RWPE1 (cell line): ENCODE measurements around the gene ORC1.

Source experiments
- CTCF ChIA-PET: fragments of 350-600 bp; sonication (Branson Sonifier 250); formaldehyde crosslinking; extraction: SDS; loops from one replicate; lab custom pipeline; 2021; lab: Yijun Ruan, JAX
- POLR2A ChIA-PET: fragments of 400-600 bp; formaldehyde crosslinking; extraction: SDS; loops from one replicate; lab custom pipeline; 2020; ENCODE audit warnings: antibody characterized with exemption; ENCODE audit not compliant: low non-redundant PET; lab: Yijun Ruan, JAX
- DNase-seq: peaks from one replicate; pipeline ENCODE4 v3.0.0; 2012; ENCODE audit warnings: low spot score
- H3K27ac ChIP-seq: fragments of 450-650 bp; 2 replicates; pipeline ENCODE4 v1.5.1; 2017
- CTCF ChIP-seq: fragments of 450-650 bp; conservative IDR thresholded peaks from 2 replicates; pipeline ENCODE4 v1.5.1; 2017; ENCODE audit warnings: low read depth, mild to moderate bottlenecking

ORC1 gene

GRCh38 chr1:52365071-52365745, 39.0 kb downstream of the ORC1 start:
- ChIA-PET CTCF (interaction anchor here (0.7 to 1.0 kb wide), 2 partner anchors 40 to 58 kb away, joined by 3 read pairs; no protein-coding TSS in a partner anchor), POLR2A (interaction anchor here (0.6 kb wide), 2 partner anchors 14 to 110 kb away, joined by 3 read pairs; no protein-coding TSS in a partner anchor)
- peak; percentile 67 for DNase-seq
- no peak for TF ChIP-seq CTCF
- peak overlapping the region; percentile 98 for H3K27ac ChIP-seq

- TF ChIP-seq CTCF = no peak
These were observed 39.9 kb downstream of the ORC1 start for GRCh38 chr1:52364235-52364839.

GRCh38 chr1:52360595-52360968, 43.6 kb downstream of the ORC1 start:
- ChIA-PET POLR2A (no interaction called here), CTCF (interaction anchor here (0.5 kb wide), 1 partner anchor 21 kb away, joined by 3 read pairs; no protein-coding TSS in a partner anchor)
- DNase-seq = no peak
- no peak for TF ChIP-seq CTCF
- H3K27ac ChIP-seq = peak overlapping the region; percentile 3; the same call in 1 of the 2 replicates

More at GRCh38 chr1:52364235-52364839, 39.9 kb downstream of the ORC1 start:
- POLR2A ChIA-PET = interaction anchor here (0.6 kb wide), 1 partner anchor 13 kb away, joined by 3 read pairs; no protein-coding TSS in a partner anchor
- CTCF ChIA-PET = interaction anchor here (1.0 kb wide), 1 partner anchor 41 kb away, joined by 3 read pairs; no protein-coding TSS in a partner anchor
- H3K27ac ChIP-seq = peak overlapping the region; percentile 98
- no peak for DNase-seq

GRCh38 chr1:52359676-52360594, 44.3 kb downstream of the ORC1 start:
- peak overlapping the region; percentile 3; the same call in 1 of the 2 replicates for H3K27ac ChIP-seq
- ChIA-PET POLR2A (no interaction called here), CTCF (interaction anchor here (0.6 kb wide), 1 partner anchor 304 kb away, joined by 5 read pairs; no protein-coding TSS in a partner anchor)
- no peak for TF ChIP-seq CTCF
- DNase-seq = no peak

- 0 out of 2 replicates have a peak overlapping the region, but pooled peaks have one; percentile 1 for H3K27ac ChIP-seq
- no peak for DNase-seq
- TF ChIP-seq CTCF = no peak
- POLR2A ChIA-PET = no interaction called here
- CTCF ChIA-PET = interaction anchor here (0.6 kb wide), 1 partner anchor 303 kb away, joined by 5 read pairs; no protein-coding TSS in a partner anchor
These were observed 45.2 kb downstream of the ORC1 start for GRCh38 chr1:52358851-52359497.
